ENCODE results near the gene PRDX6. TPM values are rescaled to one million over a fixed set of nuclear protein-coding genes. Genes with fewer than 3 reads are reported as not detected.

The PRDX6 gene
- total and polyA plus RNA-seq, 10 of the 15 experiments (the other 5 are each of a cell fraction or from before 2014, with no cell fraction given), result 70.7 to 230 (median 138) TPM

- H4K20me1 ChIP-seq (ENCODE audit: control insufficient read depth, insufficient read depth), result no peaks in the 10 kb centered on the region
- CTCF ChIA-PET, result interaction anchor here (0.8 kb wide), 1 partner anchor 10 kb away, joined by 3 read pairs; no protein-coding TSS in a partner anchor
- H3K9me3 ChIP-seq (replicated peaks; ENCODE audit: control insufficient read depth, insufficient read depth, low read length), result no peaks in the 10 kb centered on the region; the same call in 2 of the 3 replicates
- ATAC-seq, result no peak
- WGBS (ENCODE audit: insufficient coverage, insufficient replicate concordance, low lambda C conversion rate, missing lambda C conversion rate), result 21% methylated on average over 2 of the region's 2 CpGs
- H3K4me3 ChIP-seq, result no peak overlapping the region
- in situ Hi-C loops (cut with MboI), result no loop called here
- TF ChIP-seq HCFC1 (IDR thresholded peaks at IDR 0.05; ENCODE audit: low read length) (no peak), ZZZ3 (IDR thresholded peaks at IDR 0.05; ENCODE audit: control insufficient read depth, insufficient read length, low read depth) (no peak), ZNF592 (IDR thresholded peaks at IDR 0.05) (no peak), STAT1 (conservative IDR thresholded peaks at IDR 0.05) (no peak), LARP7 (IDR thresholded peaks at IDR 0.05) (no peak), WRNIP1 (IDR thresholded peaks at IDR 0.05; ENCODE audit: borderline replicate concordance, low read depth, low read length) (no peak), BRCA1 (IDR thresholded peaks at IDR 0.05; ENCODE audit: low read depth, low read length) (no peak), CREM (IDR thresholded peaks at IDR 0.05; ENCODE audit: low read depth) (no peak), JUND (IDR thresholded peaks at IDR 0.05; ENCODE audit: low read depth, low read length) (no peak), ASH2L (IDR thresholded peaks at IDR 0.05; ENCODE audit: borderline replicate concordance, low read depth) (no peak), NFXL1 (IDR thresholded peaks at IDR 0.05; ENCODE audit: borderline replicate concordance) (no peak), SREBF1 (IDR thresholded peaks at IDR 0.05; ENCODE audit: low read length) (no peak)
- TF ChIP-seq, protein P1, sequence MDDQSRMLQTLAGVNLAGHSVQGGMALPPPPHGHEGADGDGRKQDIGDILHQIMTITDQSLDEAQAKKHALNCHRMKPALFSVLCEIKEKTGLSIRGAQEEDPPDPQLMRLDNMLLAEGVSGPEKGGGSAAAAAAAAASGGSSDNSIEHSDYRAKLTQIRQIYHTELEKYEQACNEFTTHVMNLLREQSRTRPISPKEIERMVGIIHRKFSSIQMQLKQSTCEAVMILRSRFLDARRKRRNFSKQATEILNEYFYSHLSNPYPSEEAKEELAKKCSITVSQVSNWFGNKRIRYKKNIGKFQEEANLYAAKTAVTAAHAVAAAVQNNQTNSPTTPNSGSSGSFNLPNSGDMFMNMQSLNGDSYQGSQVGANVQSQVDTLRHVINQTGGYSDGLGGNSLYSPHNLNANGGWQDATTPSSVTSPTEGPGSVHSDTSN (IDR thresholded peaks at IDR 0.05; ENCODE audit: insufficient replicate concordance, low read depth, low read length), result no peak
- TF ChIP-seq, protein P2, sequence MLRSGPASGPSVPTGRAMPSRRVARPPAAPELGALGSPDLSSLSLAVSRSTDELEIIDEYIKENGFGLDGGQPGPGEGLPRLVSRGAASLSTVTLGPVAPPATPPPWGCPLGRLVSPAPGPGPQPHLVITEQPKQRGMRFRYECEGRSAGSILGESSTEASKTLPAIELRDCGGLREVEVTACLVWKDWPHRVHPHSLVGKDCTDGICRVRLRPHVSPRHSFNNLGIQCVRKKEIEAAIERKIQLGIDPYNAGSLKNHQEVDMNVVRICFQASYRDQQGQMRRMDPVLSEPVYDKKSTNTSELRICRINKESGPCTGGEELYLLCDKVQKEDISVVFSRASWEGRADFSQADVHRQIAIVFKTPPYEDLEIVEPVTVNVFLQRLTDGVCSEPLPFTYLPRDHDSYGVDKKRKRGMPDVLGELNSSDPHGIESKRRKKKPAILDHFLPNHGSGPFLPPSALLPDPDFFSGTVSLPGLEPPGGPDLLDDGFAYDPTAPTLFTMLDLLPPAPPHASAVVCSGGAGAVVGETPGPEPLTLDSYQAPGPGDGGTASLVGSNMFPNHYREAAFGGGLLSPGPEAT (IDR thresholded peaks at IDR 0.05; ENCODE audit: low read depth), result no peak
- TF ChIP-seq, protein P3, sequence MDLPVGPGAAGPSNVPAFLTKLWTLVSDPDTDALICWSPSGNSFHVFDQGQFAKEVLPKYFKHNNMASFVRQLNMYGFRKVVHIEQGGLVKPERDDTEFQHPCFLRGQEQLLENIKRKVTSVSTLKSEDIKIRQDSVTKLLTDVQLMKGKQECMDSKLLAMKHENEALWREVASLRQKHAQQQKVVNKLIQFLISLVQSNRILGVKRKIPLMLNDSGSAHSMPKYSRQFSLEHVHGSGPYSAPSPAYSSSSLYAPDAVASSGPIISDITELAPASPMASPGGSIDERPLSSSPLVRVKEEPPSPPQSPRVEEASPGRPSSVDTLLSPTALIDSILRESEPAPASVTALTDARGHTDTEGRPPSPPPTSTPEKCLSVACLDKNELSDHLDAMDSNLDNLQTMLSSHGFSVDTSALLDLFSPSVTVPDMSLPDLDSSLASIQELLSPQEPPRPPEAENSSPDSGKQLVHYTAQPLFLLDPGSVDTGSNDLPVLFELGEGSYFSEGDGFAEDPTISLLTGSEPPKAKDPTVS (IDR thresholded peaks at IDR 0.05; ENCODE audit: low read depth, low read length), result no peak
- SMC1A ChIA-PET (ENCODE audit: uncharacterized antibody, unreplicated experiment), result interaction anchor here (0.7 to 1.8 kb wide), 2 partner anchors 9 to 12 kb away, joined by 3 to 4 read pairs; no protein-coding TSS in a partner anchor
- H3K9ac ChIP-seq (ENCODE audit: control insufficient read depth, insufficient read depth, low read length), result no peak overlapping the region
- FAIRE-seq, result no peak
- RAD21 ChIA-PET (ENCODE audit: unreplicated experiment), result interaction anchor here (0.7 kb wide), 1 partner anchor 319 kb away, joined by 3 read pairs; no protein-coding TSS in a partner anchor
- H2AFZ ChIP-seq (ENCODE audit: control insufficient read depth, low read depth, low read length), result no peak overlapping the region
- H3K4me1 ChIP-seq (ENCODE audit: control insufficient read depth, insufficient read depth, low read length), result no peaks in the 10 kb centered on the region
- no peaks in the 10 kb centered on the region for H3K36me3 ChIP-seq (ENCODE audit: control insufficient read depth in 2 of 2, insufficient read depth in 2 of 2, low read length in 1 of 2)
- no peak overlapping the region for H3K27ac ChIP-seq (ENCODE audit: control insufficient read depth, insufficient read depth)
- no TSS peak for BruUV-seq (replicated peaks)
- no peak for DNase-seq (ENCODE audit: low read depth, low spot score)
- H3K27me3 ChIP-seq (replicated peaks in 1 of 2; ENCODE audit: control insufficient read depth in 2 of 2, insufficient read depth in 2 of 2, low read length in 1 of 2), result no peaks in the 10 kb centered on the region
- POLR2A ChIA-PET, result no interaction called here
- no peak overlapping the region for H3K4me2 ChIP-seq (ENCODE audit: control insufficient read depth, insufficient read depth)
- intact Hi-C loops (cut with micrococcal nuclease; ENCODE audit: unreplicated experiment), result no loop called here
- no peaks in the 10 kb centered on the region for H3K79me2 ChIP-seq (ENCODE audit: control insufficient read depth, insufficient read depth, low read length)
Observed at GRCh38 chr1:173520799-173521198, 43.7 kb downstream of the PRDX6 start.
